Gastrocnemius medialis (tissue), 4 donors: Measurements from ENCODE around the gene DCTN2. TPM values are rescaled to one million over a fixed set of nuclear protein-coding genes. Genes with fewer than 3 reads are reported as not detected.
A peak's percentile ranks its signal among the peaks of the same experiment; 100 is the strongest.

Experiments
- ATAC-seq, 2 donors: fragments of 150-250 bp; one replicate each; pipeline ENCODE4 v1.9.1; 2016
- DNase-seq, 2 donors: peaks; one replicate each; pipeline ENCODE4 v3.0.0-alpha.2; 2019
- H3K27ac ChIP-seq, 4 donors: fragments of 200-600 bp; sonication (generic); 1 replicate in 1 of 4; 2 replicates in 3 of 4; pipeline ENCODE4 v1.5.1; 2016 to 2018; ENCODE audit warnings: mild to moderate bottlenecking in 2 of 4, moderate library complexity in 1 of 4
- H3K27me3 ChIP-seq, 3 donors: fragments of 200-600 bp; sonication (generic) in 2 of 3; 1 replicate in 1 of 3; 2 replicates in 2 of 3; pipeline versions ENCODE4 v1.5.1 to v1.6.0; 2016 to 2019; ENCODE audit warnings: mild to moderate bottlenecking in 1 of 3, moderate library complexity in 1 of 3
- H3K36me3 ChIP-seq, 2 donors: fragments of 200-600 bp; sonication (generic) in 1 of 2; one replicate each; pipeline ENCODE4 v1.5.1; 2017 to 2018
- H3K4me1 ChIP-seq, 2 donors: fragments of 200-600 bp; sonication (generic) in 1 of 2; one replicate each; pipeline ENCODE4 v1.5.1; 2016 to 2017; ENCODE audit warnings: mild to moderate bottlenecking in 2 of 2
- H3K4me3 ChIP-seq, 4 donors: fragments of 200-600 bp; sonication (generic) in 3 of 4; 1 replicate in 1 of 4; 2 replicates in 3 of 4; pipeline ENCODE4 v1.5.1; 2016 to 2019; ENCODE audit warnings: mild to moderate bottlenecking in 2 of 4
- H3K9me3 ChIP-seq, 3 donors: fragments of 200-600 bp; sonication (generic) in 2 of 3; 1 replicate in 1 of 3; 2 replicates in 2 of 3; pipeline ENCODE4 v1.5.1; 2016 to 2019
- CTCF ChIP-seq, 5 experiments: fragments of 450-650 bp in 3 of 5; fragments of 200-600 bp in 2 of 5; sonication (generic) in 2 of 5; IDR thresholded peaks in 4 of 5; conservative IDR thresholded peaks in 1 of 5; 1 replicate in 4 of 5; 2 replicates in 1 of 5; pipeline ENCODE4 v1.5.1; 2016 to 2019; ENCODE audit warnings: antibody characterized with exemption in 5 of 5, mild to moderate bottlenecking in 3 of 5, moderate library complexity in 3 of 5
- POLR2A ChIP-seq, 2 donors: fragments of 450-650 bp; IDR thresholded peaks; one replicate each; pipeline ENCODE4 v1.6.1; 2017; ENCODE audit warnings: antibody characterized with exemption in 2 of 2, mild to moderate bottlenecking in 2 of 2, moderate library complexity in 2 of 2
- in situ Hi-C, 4 donors: fragments of 200-750 bp; cut with MboI; loops; one replicate each; pipeline versions ENCODE4 v1.15.0 to v1.8.0; 2017; ENCODE audit warnings: low sequenced_read_pairs in 4 of 4
- intact Hi-C: fragments of 100-400 bp; cut with DNase I; formaldehyde crosslinking; loops from one replicate; pipeline ENCODE4 v1.15.1; 2023; ENCODE audit warnings: low total_unique reads
- total RNA-seq, 4 donors: library from RNA; depleted of rRNA; stranded (reverse); fragments of >200 nt; gene quantifications; one replicate each; pipeline versions ENCODE4 v1.1.0 to v1.2.3, GENCODE V29; 2016

The DCTN2 gene
- total RNA-seq, 4 donors from 2014 or later, result 147 to 265 (median 177) TPM

- in situ Hi-C loops, result no loop called here
- peak; percentile 47 to 73 for TF ChIP-seq POLR2A (IDR thresholded peaks at IDR 0.05)
- no peak for TF ChIP-seq CTCF (IDR thresholded peaks at IDR 0.05 in 4 of 5, conservative IDR thresholded peaks at IDR 0.05 in 1 of 5)
- Histone ChIP-seq H3K4me3 (peak within 1 kb of the TSS; percentile 74 to 95 (median 76)), H3K4me1 (peaks cover 10 to 13% of the 10 kb centered on the region in 2 donors), H3K9me3 (no peaks in the 10 kb centered on the region), H3K36me3 (peaks cover 0 to 35% of the 10 kb centered on the region in 2 donors), H3K27ac (peak within 1 kb of the TSS; percentile 83 to 86 (median 84)), H3K27me3 (no peaks in the 10 kb centered on the region)
- intact Hi-C loops, result loop anchor here (1.0 to 2.0 kb wide), 2 partner anchors 33 to 59 kb away; partner anchors contain the start of genes DCTN2 and DDIT3
- ATAC-seq, result peak; percentile 100
- DNase-seq, result peak; percentile 94 to 96
Observed at GRCh38 chr12:57487597-57488401, 59.2 kb downstream of the DCTN2 start, which contains the start of gene MARS1. Gene MARS1 (plus strand): TSS chr12:57488068. CDS start chr12:57488091, 23 bp downstream.

- Histone ChIP-seq H3K4me1 (peaks cover 10 to 13% of the 10 kb centered on the region in 2 donors), H3K9me3 (no peaks in the 10 kb centered on the region), H3K4me3 (peak overlapping the region; percentile 74 to 95 (median 76)), H3K27me3 (no peaks in the 10 kb centered on the region), H3K27ac (peak overlapping the region; percentile 83 to 86 (median 84)), H3K36me3 (peaks cover 0 to 29% of the 10 kb centered on the region in 2 donors)
- DNase-seq (no peak), ATAC-seq (no peak)
- TF ChIP-seq CTCF (IDR thresholded peaks at IDR 0.05 in 4 of 5, conservative IDR thresholded peaks at IDR 0.05 in 1 of 5) (no peak), POLR2A (IDR thresholded peaks at IDR 0.05) (no peak)
- intact Hi-C loops, result no loop called here
- in situ Hi-C loops, result no loop called here
Observed at GRCh38 chr12:57487055-57487596, 59.9 kb downstream of the DCTN2 start.

GRCh38 chr12:57485695-57486094 is 61.3 kb downstream of the DCTN2 start:
- Histone ChIP-seq H3K27me3 (no peaks in the 10 kb centered on the region), H3K4me3 (no peak overlapping the region), H3K9me3 (no peaks in the 10 kb centered on the region), H3K4me1 (peaks cover 10 to 13% of the 10 kb centered on the region in 2 donors), H3K36me3 (peaks cover 0 to 17% of the 10 kb centered on the region in 2 donors), H3K27ac (no peak overlapping the region)
- ATAC-seq (no peak), DNase-seq (no peak)
- in situ Hi-C loops, result no loop called here
- TF ChIP-seq POLR2A (IDR thresholded peaks at IDR 0.05), result no peak
- TF ChIP-seq CTCF (IDR thresholded peaks at IDR 0.05 in 4 of 5, conservative IDR thresholded peaks at IDR 0.05 in 1 of 5), result no peak
- intact Hi-C loops, result no loop called here

- Histone ChIP-seq H3K27me3 (no peaks in the 10 kb centered on the region), H3K9me3 (no peaks in the 10 kb centered on the region), H3K27ac (no peak overlapping the region), H3K4me1 (peaks cover 0 to 4% of the 10 kb centered on the region in 2 donors), H3K4me3 (no peak overlapping the region), H3K36me3 (no peaks in the 10 kb centered on the region)
- DNase-seq (no peak), ATAC-seq (no peak)
- in situ Hi-C loops (no loop called here), intact Hi-C loops (no loop called here)
- TF ChIP-seq POLR2A (IDR thresholded peaks at IDR 0.05) (no peak), CTCF (IDR thresholded peaks at IDR 0.05 in 4 of 5, conservative IDR thresholded peaks at IDR 0.05 in 1 of 5) (no peak)
Observed at GRCh38 chr12:57483466-57483865, 63.5 kb downstream of the DCTN2 start.
